Osteoblast (primary cell): ENCODE data around the gene TOX4. TPM values are rescaled to one million over a fixed set of nuclear protein-coding genes. Genes with fewer than 3 reads are reported as not detected.

Experiments
- DNase-seq: peaks from one replicate; pipeline ENCODE4 v3.0.0; 2011; ENCODE audit warnings: low spot score, mixed read lengths; ENCODE audit not compliant: insufficient read length; ENCODE audit errors: missing footprints
- H2AFZ ChIP-seq: 2 replicates; pipeline ENCODE4 v1.6.0; 2011; ENCODE audit warnings: mild to moderate bottlenecking, low read length
- H3K27ac ChIP-seq: 2 replicates; pipeline ENCODE4 v1.5.1; 2011; ENCODE audit warnings: mild to moderate bottlenecking, low read depth, low read length, moderate library complexity
- H3K27me3 ChIP-seq: 2 replicates; pipeline ENCODE4 v1.6.0; 2012; ENCODE audit warnings: mild to moderate bottlenecking, control low read depth, inconsistent platforms, low read length, moderate library complexity; ENCODE audit not compliant: insufficient read depth
- H3K36me3 ChIP-seq: 2 replicates; pipeline ENCODE4 v1.5.1; 2011; ENCODE audit warnings: mild to moderate bottlenecking, low read length, control low read depth, moderate library complexity; ENCODE audit not compliant: insufficient read depth
- H3K4me1 ChIP-seq: 2 replicates; pipeline ENCODE4 v1.5.1; 2011; ENCODE audit warnings: mild to moderate bottlenecking, low read length, control low read depth, moderate library complexity; ENCODE audit not compliant: insufficient read depth
- H3K4me2 ChIP-seq: 2 replicates; pipeline ENCODE4 v1.6.0; 2011; ENCODE audit warnings: mild to moderate bottlenecking, low read length; ENCODE audit not compliant: insufficient read depth
- H3K4me3 ChIP-seq: fragments of 200-600 bp; sonication (generic); 3 replicates; pipeline ENCODE4 v1.5.1; 2012; ENCODE audit warnings: mild to moderate bottlenecking, low read length, inconsistent platforms; ENCODE audit not compliant: insufficient read depth
- H3K79me2 ChIP-seq: 2 replicates; pipeline ENCODE4 v1.6.0; 2012; ENCODE audit warnings: mild to moderate bottlenecking, low read length, control low read depth, inconsistent platforms; ENCODE audit not compliant: insufficient read depth
- H3K9me3 ChIP-seq: 2 replicates; pipeline ENCODE4 v1.5.1; 2011; ENCODE audit warnings: low read depth, low read length, control low read depth
- H4K20me1 ChIP-seq: 2 replicates; pipeline ENCODE4 v1.6.0; 2012; ENCODE audit warnings: mild to moderate bottlenecking, low read length, control low read depth; ENCODE audit not compliant: insufficient read depth
- CTCF ChIP-seq: IDR thresholded peaks from 2 replicates; pipeline ENCODE4 v1.5.1; 2011; ENCODE audit warnings: mild to moderate bottlenecking, low read depth, low read length, moderate library complexity; ENCODE audit errors: extremely low read depth
- total RNA-seq: library from RNA; depleted of rRNA; stranded (reverse); fragments of >200 nt; gene quantifications from 2 replicates; pipeline ENCODE4 v1.2.3, GENCODE V29; 2012

The TOX4 gene
- total RNA-seq, 1 donor: 37.6 TPM

- DNase-seq: peak; percentile 22
- Histone ChIP-seq H3K79me2 (peaks cover 58% of the 10 kb centered on the region), H3K4me3 (peak overlapping the region; percentile 100), H3K9me3 (no peaks in the 10 kb centered on the region), H3K4me1 (peaks cover 8% of the 10 kb centered on the region), H3K27me3 (no peaks in the 10 kb centered on the region), H3K36me3 (peaks cover 8% of the 10 kb centered on the region), H3K4me2 (peak overlapping the region; percentile 84), H2AFZ (peak overlapping the region; percentile 98), H4K20me1 (peaks cover 9% of the 10 kb centered on the region), H3K27ac (peak overlapping the region; percentile 92)
- no peak for TF ChIP-seq CTCF
These were observed 22.0 kb upstream of the TOX4 start for GRCh38 chr14:21454843-21455544.

GRCh38 chr14:21455592-21455911 is 21.4 kb upstream of the TOX4 start:
- peaks cover 53% of the 10 kb centered on the region for H3K79me2 ChIP-seq
- peaks cover 9% of the 10 kb centered on the region for H4K20me1 ChIP-seq
- peaks cover 8% of the 10 kb centered on the region for H3K4me1 ChIP-seq
- H3K36me3 ChIP-seq: peaks cover 8% of the 10 kb centered on the region
- H3K9me3 ChIP-seq: no peaks in the 10 kb centered on the region
- peak overlapping the region; percentile 92 for H3K27ac ChIP-seq
- H3K4me2 ChIP-seq: peak overlapping the region; percentile 84
- peak; percentile 76 for DNase-seq
- peak overlapping the region; percentile 100 for H3K4me3 ChIP-seq
- H2AFZ ChIP-seq: peak overlapping the region; percentile 98
- H3K27me3 ChIP-seq: no peaks in the 10 kb centered on the region
- no peak for TF ChIP-seq CTCF

GRCh38 chr14:21455912-21456667 is 20.9 kb upstream of the TOX4 start, which contains the start of gene CHD8:
Gene CHD8 (minus strand): TSS chr14:21456123. CDS start chr14:21431643, 24,480 bp downstream.
- H3K4me2 ChIP-seq: peak within 1 kb of the TSS; percentile 99
- H3K79me2 ChIP-seq: peaks cover 47% of the 10 kb centered on the region
- TF ChIP-seq CTCF: peak; percentile 78
- H2AFZ ChIP-seq: peak within 1 kb of the TSS; percentile 98
- peak; percentile 97 for DNase-seq
- peaks cover 8% of the 10 kb centered on the region for H3K4me1 ChIP-seq
- peak within 1 kb of the TSS; percentile 92 for H3K27ac ChIP-seq
- H3K27me3 ChIP-seq: no peaks in the 10 kb centered on the region
- peak within 1 kb of the TSS; percentile 100 for H3K4me3 ChIP-seq
- peaks cover 9% of the 10 kb centered on the region for H4K20me1 ChIP-seq
- no peaks in the 10 kb centered on the region for H3K9me3 ChIP-seq
- peaks cover 13% of the 10 kb centered on the region for H3K36me3 ChIP-seq

- H2AFZ ChIP-seq: no peak overlapping the region
- H3K4me2 ChIP-seq: no peak overlapping the region
- peaks cover 10% of the 10 kb centered on the region for H3K4me1 ChIP-seq
- no peaks in the 10 kb centered on the region for H3K9me3 ChIP-seq
- DNase-seq: peak; percentile 71
- H3K27me3 ChIP-seq: no peaks in the 10 kb centered on the region
- no peak for TF ChIP-seq CTCF
- no peak overlapping the region for H3K4me3 ChIP-seq
- H4K20me1 ChIP-seq: no peaks in the 10 kb centered on the region
- peaks cover 21% of the 10 kb centered on the region for H3K36me3 ChIP-seq
- no peaks in the 10 kb centered on the region for H3K79me2 ChIP-seq
- H3K27ac ChIP-seq: peak overlapping the region; percentile 67
These were observed 9.4 kb upstream of the TOX4 start for GRCh38 chr14:21467616-21468015.
